Upper lobe of left lung (tissue), 6 donors: ENCODE data around the gene SMIM13. TPM values are rescaled to one million over a fixed set of nuclear protein-coding genes. Genes with fewer than 3 reads are reported as not detected.

Experiments used
- ATAC-seq, 2 donors: fragments of 200-7000 bp; cut with Tn5 transposase; one replicate each; pipeline ENCODE4 v1.9.1; 2022; ENCODE audit warnings: mild to moderate bottlenecking in 2 of 2, moderate library complexity in 2 of 2; ENCODE audit not compliant: low FRiP score in 2 of 2
- DNase-seq, 2 donors: peaks; one replicate each; pipeline ENCODE4 v3.0.0-alpha.2; 2019 to 2020
- H3K27ac ChIP-seq, 4 donors: fragments of 200-600 bp; sonication (generic); one replicate each; pipeline ENCODE4 v1.5.1; 2016 to 2019
- H3K27me3 ChIP-seq, 4 donors: fragments of 200-600 bp; sonication (generic); one replicate each; pipeline ENCODE4 v1.5.1; 2017 to 2019
- H3K36me3 ChIP-seq, 4 donors: fragments of 200-600 bp; sonication (generic); one replicate each; pipeline ENCODE4 v1.5.1; 2016 to 2019
- H3K4me1 ChIP-seq, 4 donors: fragments of 200-600 bp; sonication (generic); one replicate each; pipeline ENCODE4 v1.5.1; 2018 to 2019
- H3K4me3 ChIP-seq, 4 donors: fragments of 200-600 bp; sonication (generic); one replicate each; pipeline ENCODE4 v1.5.1; 2017 to 2019; ENCODE audit warnings: mild to moderate bottlenecking in 2 of 4, moderate library complexity in 1 of 4
- H3K9me3 ChIP-seq, 4 donors: fragments of 200-600 bp; sonication (generic); one replicate each; pipeline ENCODE4 v1.5.1; 2018 to 2019
- CTCF ChIP-seq, 6 experiments: fragments of 450-650 bp in 4 of 6; fragments of 200-600 bp in 2 of 6; sonication (generic) in 2 of 6; IDR thresholded peaks; one replicate each; pipeline ENCODE4 v1.5.1; 2016 to 2019; ENCODE audit warnings: antibody characterized with exemption in 6 of 6
- EP300 ChIP-seq, 4 donors: sonication (generic); formaldehyde crosslinking; IDR thresholded peaks; one replicate each; pipeline ENCODE4 v1.5.1; 2017; ENCODE audit warnings: antibody characterized with exemption in 4 of 4, control low read depth in 2 of 4
- POLR2A ChIP-seq, 4 donors: fragments of 450-650 bp; IDR thresholded peaks; one replicate each; pipeline ENCODE4 v1.5.1; 2016 to 2017; ENCODE audit warnings: antibody characterized with exemption in 4 of 4, mild to moderate bottlenecking in 2 of 4
- POLR2AphosphoS5 ChIP-seq, 2 donors: sonication (generic); formaldehyde crosslinking; IDR thresholded peaks; one replicate each; pipeline ENCODE4 v1.5.1; 2017; ENCODE audit warnings: antibody characterized with exemption in 2 of 2
- WGBS, 2 donors: methylation state at CpG; one replicate each; pipeline ENCODE4 v1.1.5; 2017 to 2018; 5-methylcytosine and 5-hydroxymethylcytosine counted together
- total RNA-seq, 6 donors: library from RNA; depleted of rRNA in 4 of 6; stranded (reverse); fragments of >200 nt in 4 of 6; gene quantifications; one replicate each; pipeline versions ENCODE4 v1.1.0 to v1.2.1, GENCODE V29; 2016 to 2021
- donor health status: DM: no; HTN: no; CAD: no; lungs with moderate emphysema.
- donor health status: DM: no; HTN: yes; CAD: no; lungs with severe emphysema.

The SMIM13 gene
- total RNA-seq, 6 donors from 2014 or later, result 1.0 to 9.6 (median 6.3) TPM

DNA sequence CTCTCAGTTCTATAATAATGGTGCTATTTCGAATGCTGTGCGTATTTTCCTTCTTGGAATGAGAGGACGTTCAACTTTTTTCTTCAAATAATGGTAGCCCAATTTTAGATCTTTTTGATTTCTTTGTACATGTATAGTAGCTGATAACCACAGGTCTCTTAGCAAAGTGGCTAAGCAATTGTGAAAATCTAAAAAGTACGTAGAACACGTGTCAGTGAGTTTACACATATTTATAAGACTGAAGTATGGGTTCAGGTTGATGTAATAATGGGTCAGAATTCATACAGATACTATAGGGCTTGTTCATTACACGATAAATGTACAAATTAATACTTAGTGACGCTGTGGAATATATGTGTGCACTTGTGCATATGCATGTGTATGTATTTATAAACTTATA, 1.3 kb downstream of the SMIM13 start:
- ATAC-seq (no peak), DNase-seq (no peak)
- H3K27ac ChIP-seq, result peak overlapping the region in 3 of 4 donors; percentile 94 to 96 (median 95)
- H3K27me3 ChIP-seq, result no peaks in the 10 kb centered on the region
- H3K9me3 ChIP-seq, result no peaks in the 10 kb centered on the region
- peak overlapping the region in 3 of 4 donors; percentile 62 to 79 (median 78) for H3K4me3 ChIP-seq
- 40 to 46% methylated on average over 7 of the region's 7 CpGs for WGBS, 2 donors
- H3K36me3 ChIP-seq, result no peaks in the 10 kb centered on the region
- TF ChIP-seq POLR2A (IDR thresholded peaks at IDR 0.05) (no peak), EP300 (IDR thresholded peaks at IDR 0.05) (no peak), CTCF (IDR thresholded peaks at IDR 0.05) (no peak), POLR2AphosphoS5 (IDR thresholded peaks at IDR 0.05) (no peak)
- peaks cover 14 to 28% (median 17%) of the 10 kb centered on the region in 4 donors for H3K4me1 ChIP-seq

DNA sequence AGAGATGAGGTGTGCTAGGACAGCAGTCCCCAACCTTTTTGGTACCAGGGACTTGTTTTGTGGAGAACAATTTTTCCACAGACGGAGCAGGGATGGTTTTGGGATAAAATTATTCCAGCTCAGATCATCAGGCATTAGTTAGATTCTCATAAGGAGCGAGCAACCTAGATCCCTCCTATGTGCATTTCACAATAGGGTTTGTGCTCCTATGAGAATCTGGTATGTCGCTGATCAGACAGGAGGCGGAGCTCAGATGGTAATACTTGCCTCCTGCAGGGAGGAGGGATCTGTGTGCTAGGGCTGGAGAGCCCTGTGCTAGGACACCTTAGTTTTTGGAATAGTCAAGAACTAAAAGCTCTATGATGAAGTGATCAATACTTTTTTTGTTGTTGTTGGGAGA, 2.5 kb downstream of the SMIM13 start:
- Histone ChIP-seq H3K4me1 (peaks cover 14 to 28% (median 17%) of the 10 kb centered on the region in 4 donors), H3K9me3 (no peaks in the 10 kb centered on the region), H3K27ac (no peak overlapping the region), H3K27me3 (no peaks in the 10 kb centered on the region), H3K4me3 (no peak overlapping the region), H3K36me3 (no peaks in the 10 kb centered on the region)
- ATAC-seq, result no peak
- 57 to 67% methylated on average over 4 of the region's 4 CpGs for WGBS, 2 donors
- TF ChIP-seq CTCF (IDR thresholded peaks at IDR 0.05) (no peak), POLR2A (IDR thresholded peaks at IDR 0.05) (no peak), EP300 (IDR thresholded peaks at IDR 0.05) (no peak), POLR2AphosphoS5 (IDR thresholded peaks at IDR 0.05) (no peak)
- DNase-seq, result peak in 1 of 2 donors; percentile 62

- ATAC-seq (no peak), DNase-seq (no peak)
- no peak for TF ChIP-seq CTCF (IDR thresholded peaks at IDR 0.05)
- no peak for TF ChIP-seq POLR2A (IDR thresholded peaks at IDR 0.05)
- no peak for TF ChIP-seq POLR2AphosphoS5 (IDR thresholded peaks at IDR 0.05)
- TF ChIP-seq EP300 (IDR thresholded peaks at IDR 0.05), result no peak
- H3K4me1 ChIP-seq, result peaks cover 14 to 28% (median 17%) of the 10 kb centered on the region in 4 donors
- H3K27ac ChIP-seq, result no peak overlapping the region
- WGBS, 2 donors, result 82 to 83% methylated on average over 8 of the region's 8 CpGs
- no peaks in the 10 kb centered on the region for H3K9me3 ChIP-seq
- no peaks in the 10 kb centered on the region for H3K36me3 ChIP-seq
- no peaks in the 10 kb centered on the region for H3K27me3 ChIP-seq
- no peak overlapping the region for H3K4me3 ChIP-seq
These were observed 3.8 kb downstream of the SMIM13 start for GRCh38 chr6:11097476-11097875.

DNA sequence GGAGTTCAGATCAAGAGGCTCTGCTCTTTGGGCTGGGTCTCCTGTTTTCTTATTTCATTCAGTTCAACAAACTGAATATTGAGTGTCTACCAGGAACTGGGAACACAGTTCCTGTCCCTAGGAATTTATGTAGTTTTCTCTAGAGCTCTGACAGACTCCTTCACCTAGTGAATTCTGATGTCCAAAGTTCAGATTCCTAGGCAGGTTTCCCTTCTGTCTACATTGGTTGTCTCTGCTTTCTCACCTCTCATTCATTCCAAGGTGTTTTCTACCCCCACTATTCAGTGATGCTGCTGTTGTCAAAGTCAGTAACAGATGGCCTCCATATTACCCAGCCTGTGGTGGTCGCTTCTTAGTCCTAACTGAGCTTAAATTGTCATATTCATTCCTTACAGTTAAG, 4.4 kb downstream of the SMIM13 start:
- H3K27me3 ChIP-seq, result no peaks in the 10 kb centered on the region
- no peak for ATAC-seq
- no peaks in the 10 kb centered on the region for H3K36me3 ChIP-seq
- H3K4me1 ChIP-seq, result peaks cover 11 to 23% (median 14%) of the 10 kb centered on the region in 4 donors
- no peak for TF ChIP-seq POLR2A (IDR thresholded peaks at IDR 0.05)
- TF ChIP-seq POLR2AphosphoS5 (IDR thresholded peaks at IDR 0.05), result no peak
- no peak for TF ChIP-seq EP300 (IDR thresholded peaks at IDR 0.05)
- TF ChIP-seq CTCF (IDR thresholded peaks at IDR 0.05), result no peak
- no peaks in the 10 kb centered on the region for H3K9me3 ChIP-seq
- 94 to 100% methylated on average over 1 of the region's 1 CpG for WGBS, 2 donors
- no peak overlapping the region for H3K27ac ChIP-seq
- no peak overlapping the region for H3K4me3 ChIP-seq
- no peak for DNase-seq

DNA sequence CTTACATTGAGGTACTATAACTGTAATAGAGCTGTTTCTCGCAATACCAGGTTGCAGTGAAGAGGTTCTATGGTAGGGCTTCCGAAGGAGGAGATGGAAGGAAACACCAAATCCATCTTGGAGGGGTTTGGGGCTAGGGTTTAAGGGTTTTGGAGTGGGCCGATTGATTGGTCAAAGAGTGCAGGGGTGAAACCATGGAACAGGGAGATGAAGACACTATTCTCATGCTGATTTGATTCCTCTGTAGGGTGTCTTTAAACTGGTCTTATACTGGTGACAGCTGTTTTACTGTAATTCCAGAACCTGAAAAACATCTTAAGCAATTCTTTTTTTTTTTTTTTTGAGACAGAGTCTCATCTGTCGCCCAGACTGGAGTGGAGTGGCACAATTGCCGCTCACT, 7.8 kb downstream of the SMIM13 start:
- DNase-seq, result no peak
- Histone ChIP-seq H3K4me1 (peaks cover 0 to 3% (median 0%) of the 10 kb centered on the region in 4 donors), H3K9me3 (no peaks in the 10 kb centered on the region), H3K27ac (no peak overlapping the region), H3K27me3 (no peaks in the 10 kb centered on the region), H3K36me3 (no peaks in the 10 kb centered on the region), H3K4me3 (no peak overlapping the region)
- WGBS, 2 donors, result 85 to 96% methylated on average over 5 of the region's 5 CpGs
- no peak for ATAC-seq
- no peak for TF ChIP-seq CTCF (IDR thresholded peaks at IDR 0.05)
- TF ChIP-seq POLR2A (IDR thresholded peaks at IDR 0.05), result no peak
- TF ChIP-seq EP300 (IDR thresholded peaks at IDR 0.05), result no peak
- TF ChIP-seq POLR2AphosphoS5 (IDR thresholded peaks at IDR 0.05), result no peak
